HepG2 (cell line): Measurements from ENCODE around the gene CABP2. TPM values are rescaled to one million over a fixed set of nuclear protein-coding genes. Genes with fewer than 3 reads are reported as not detected.

Experiments used
- CCDC6 ChIP-seq: sonication (generic); formaldehyde crosslinking; IDR thresholded peaks from 2 replicates; pipeline ENCODE4 v1.8.1; 2022; ENCODE audit warnings: mild to moderate bottlenecking, missing genetic modification reagents, moderate library complexity
- CERS6 ChIP-seq: sonication (generic); formaldehyde crosslinking; IDR thresholded peaks from 2 replicates; pipeline ENCODE4 v1.5.0; 2020; ENCODE audit warnings: missing genetic modification reagents
- ETV5 ChIP-seq: IDR thresholded peaks from 2 replicates; pipeline ENCODE4 v1.6.1; 2018; ENCODE audit warnings: missing biosample characterization, missing genetic modification reagents, inconsistent platforms, borderline replicate concordance
- GFI1 ChIP-seq: sonication (generic); formaldehyde crosslinking; IDR thresholded peaks from 2 replicates; pipeline ENCODE4 v1.5.0; 2020; ENCODE audit warnings: missing genetic modification reagents, mild to moderate bottlenecking, borderline replicate concordance
- KMT2B ChIP-seq: IDR thresholded peaks from 2 replicates; pipeline ENCODE4 v1.6.1; 2016; ENCODE audit warnings: missing genetic modification reagents, missing compliant biosample characterization
- PCBP1 ChIP-seq: fragments of 200-400 bp; formaldehyde crosslinking; IDR thresholded peaks from 2 replicates; pipeline ENCODE4 v1.6.1; 2017; ENCODE audit warnings: mild to moderate bottlenecking, low read depth, low read length, borderline replicate concordance
- PHF5A ChIP-seq: IDR thresholded peaks from one replicate; pipeline ENCODE4 v1.6.1; 2018; ENCODE audit warnings: low read depth, missing genetic modification reagents; ENCODE audit not compliant: unreplicated experiment
- RARA ChIP-seq: IDR thresholded peaks from 2 replicates; pipeline ENCODE4 v1.6.1; 2016; ENCODE audit warnings: missing genetic modification reagents, missing compliant biosample characterization
- RBAK ChIP-seq: sonication (generic); formaldehyde crosslinking; IDR thresholded peaks from 2 replicates; pipeline ENCODE4 v1.5.1; 2020; ENCODE audit warnings: mild to moderate bottlenecking, missing genetic modification reagents
- SP5 ChIP-seq: IDR thresholded peaks from 2 replicates; pipeline ENCODE4 v1.6.1; 2016; ENCODE audit warnings: low read depth, borderline replicate concordance
- THAP7 ChIP-seq: sonication (generic); formaldehyde crosslinking; IDR thresholded peaks from 2 replicates; pipeline ENCODE4 v1.8.1; 2023; ENCODE audit warnings: mild to moderate bottlenecking, missing genetic modification reagents
- ZC3H13 ChIP-seq: sonication (generic); formaldehyde crosslinking; IDR thresholded peaks from 2 replicates; pipeline ENCODE4 v1.8.1; 2023; ENCODE audit warnings: mild to moderate bottlenecking, missing genetic modification reagents, moderate library complexity
- ZFP36L2 ChIP-seq: sonication (generic); formaldehyde crosslinking; IDR thresholded peaks from 2 replicates; pipeline ENCODE4 v1.4.0; 2020; ENCODE audit warnings: missing genetic modification reagents
- ZFP41 ChIP-seq: sonication (generic); formaldehyde crosslinking; IDR thresholded peaks from 2 replicates; pipeline ENCODE4 v1.4.0; 2020; ENCODE audit warnings: mild to moderate bottlenecking, missing genetic modification reagents, borderline replicate concordance
- ZFX ChIP-seq: sonication (generic); formaldehyde crosslinking; IDR thresholded peaks from 2 replicates; pipeline ENCODE4 v1.4.0; 2020; ENCODE audit warnings: mild to moderate bottlenecking, low read depth, missing genetic modification reagents, moderate library complexity
- ZNF317 ChIP-seq: sonication (generic); formaldehyde crosslinking; IDR thresholded peaks from 2 replicates; pipeline ENCODE4 v1.5.0; 2020; ENCODE audit warnings: mild to moderate bottlenecking, missing genetic modification reagents
- ZNF460 ChIP-seq: sonication (generic); formaldehyde crosslinking; IDR thresholded peaks from 2 replicates; pipeline ENCODE4 v1.5.1; 2020; ENCODE audit warnings: missing genetic modification reagents, mild to moderate bottlenecking, borderline replicate concordance
- ZNF552 ChIP-seq: sonication (generic); formaldehyde crosslinking; IDR thresholded peaks from 2 replicates; pipeline ENCODE4 v1.9.0; 2022; ENCODE audit warnings: missing genetic modification reagents, mild to moderate bottlenecking, borderline replicate concordance
- ZNF563 ChIP-seq: sonication (generic); formaldehyde crosslinking; IDR thresholded peaks from 2 replicates; pipeline ENCODE4 v1.8.0; 2022; ENCODE audit warnings: mild to moderate bottlenecking, moderate library complexity, missing genetic modification reagents
- ZNF564 ChIP-seq: sonication (generic); formaldehyde crosslinking; IDR thresholded peaks from 2 replicates; pipeline ENCODE4 v1.8.1; 2023; ENCODE audit warnings: mild to moderate bottlenecking, missing genetic modification reagents
- ZNF569 ChIP-seq: sonication (generic); formaldehyde crosslinking; IDR thresholded peaks from 2 replicates; pipeline ENCODE4 v1.5.0; 2020; ENCODE audit warnings: mild to moderate bottlenecking, missing genetic modification reagents, moderate library complexity, borderline replicate concordance
- ZNF615 ChIP-seq: sonication (generic); formaldehyde crosslinking; IDR thresholded peaks from 2 replicates; pipeline ENCODE4 v1.5.0; 2020; ENCODE audit warnings: mild to moderate bottlenecking, missing genetic modification reagents, borderline replicate concordance
- ZNF776 ChIP-seq: sonication (generic); formaldehyde crosslinking; IDR thresholded peaks from 2 replicates; pipeline ENCODE4 v1.4.0; 2020; ENCODE audit warnings: mild to moderate bottlenecking, missing genetic modification reagents
- ZNF781 ChIP-seq: sonication (generic); formaldehyde crosslinking; IDR thresholded peaks from 2 replicates; pipeline ENCODE4 v1.5.1; 2020; ENCODE audit warnings: borderline replicate concordance, mild to moderate bottlenecking, missing genetic modification reagents; ENCODE audit errors: not compliant biosample characterization
- ZXDC ChIP-seq: sonication (generic); formaldehyde crosslinking; IDR thresholded peaks from 2 replicates; pipeline ENCODE4 v1.5.0; 2020; ENCODE audit warnings: mild to moderate bottlenecking, missing genetic modification reagents
- polyA plus RNA-seq, 8 experiments: library from polyadenylated mRNA; depleted of rRNA in 3 of 8; stranded (reverse) in 7 of 8; unstranded in 1 of 8; fragments of >200 nt; fragmentation: Illumina TruSeq in 4 of 8; extraction: Trizol in 4 of 8; gene quantifications; 2 replicates each; pipeline versions ENCODE4 v1.2.1 to v1.2.3, GENCODE V29; 2011 to 2016; ENCODE audit warnings: low read depth in 4 of 8, missing spikeins in 1 of 8, mixed read lengths in 1 of 8; ENCODE audit not compliant: insufficient read depth in 1 of 8
- total RNA-seq, 5 experiments: library from RNA; depleted of rRNA; stranded (reverse); fragments of >200 nt; fragmentation: Illumina TruSeq; extraction: Trizol; gene quantifications; 2 replicates each; pipeline ENCODE4 v1.2.3, GENCODE V29; 2016; ENCODE audit warnings: low read depth in 1 of 5

Gene CABP2
- total and polyA plus RNA-seq, 2 of the 13 experiments (the other 11 are each of a cell fraction or from before 2014, with no cell fraction given): not detected

- no peak; the same call in 1 of the 2 replicates for TF ChIP-seq ZNF569 (CRISPR knock-in tag)
- peak; percentile 89 for TF ChIP-seq ZNF317 (CRISPR knock-in tag)
- peak; percentile 94 for TF ChIP-seq CCDC6 (CRISPR knock-in tag)
- peak; percentile 94 for TF ChIP-seq ZNF564 (CRISPR knock-in tag)
- peak; percentile 88 for TF ChIP-seq ZFX (CRISPR knock-in tag)
- TF ChIP-seq ZNF552: peak; percentile 95; the same call in 1 of the 2 replicates
- TF ChIP-seq THAP7 (CRISPR knock-in tag): peak; percentile 97
- peak; percentile 99 for TF ChIP-seq ZNF781
- no peak for TF ChIP-seq PCBP1
- peak; percentile 99 for TF ChIP-seq ZNF563 (CRISPR knock-in tag)
- no peak; the same call in 1 of the 2 replicates for TF ChIP-seq ZNF460 (CRISPR knock-in tag)
- TF ChIP-seq CERS6: peak; percentile 88; the same call in 1 of the 2 replicates
- no peak for TF ChIP-seq RBAK (CRISPR knock-in tag)
- peak; percentile 81 for TF ChIP-seq KMT2B (CRISPR knock-in tag)
- TF ChIP-seq ZNF776 (CRISPR knock-in tag): peak; percentile 90
- TF ChIP-seq GFI1 (CRISPR knock-in tag): peak; percentile 89; the same call in 1 of the 2 replicates
- TF ChIP-seq ZXDC (CRISPR knock-in tag): no peak
- peak; percentile 77; the same call in 1 of the 2 replicates for TF ChIP-seq ZC3H13 (CRISPR knock-in tag)
- TF ChIP-seq PHF5A (CRISPR knock-in tag): peak; percentile 78
- TF ChIP-seq ZFP36L2: no peak
- TF ChIP-seq ETV5: peak; percentile 86
- peak; percentile 45; the same call in 1 of the 2 replicates for TF ChIP-seq ZFP41 (CRISPR knock-in tag)
- TF ChIP-seq RARA (CRISPR knock-in tag): peak; percentile 56; the same call in 1 of the 2 replicates
- TF ChIP-seq ZNF615: peak; percentile 98
- TF ChIP-seq SP5 (CRISPR knock-in tag): no peak
These were observed 40.1 kb downstream of the CABP2 start, which contains the start of gene AIP (continued) for GRCh38 chr11:67482827-67483798.
